ENCODE results near the gene STK38.
A peak's percentile ranks its signal among the peaks of the same experiment; 100 is the strongest.

STK38 gene

GRCh38 chr6:36555750-36556252 is 8.5 kb upstream of the STK38 start:
- H3K4me3 ChIP-seq, result no peak overlapping the region
- DNase-seq (ENCODE audit: low read depth, low spot score), result no peak
- no peak overlapping the region for H3K27ac ChIP-seq
- no peaks in the 10 kb centered on the region for H3K36me3 ChIP-seq (ENCODE audit: insufficient read depth, low read length)
- no peak overlapping the region for H3K9ac ChIP-seq (ENCODE audit: insufficient read length)
- H3K9me3 ChIP-seq (ENCODE audit: low read depth, low read length), result no peaks in the 10 kb centered on the region
- no peak for TF ChIP-seq POLR2AphosphoS5 (IDR thresholded peaks at IDR 0.05; ENCODE audit: borderline replicate concordance, low read depth, low read length)
- no peak for TF ChIP-seq FOXP2 (optimal IDR thresholded peaks at IDR 0.05; ENCODE audit: control extremely low read depth, extremely low read length, insufficient read depth)

- H3K36me3 ChIP-seq (ENCODE audit: insufficient read depth, low read length), result no peaks in the 10 kb centered on the region
- no peak overlapping the region for H3K9ac ChIP-seq (ENCODE audit: insufficient read length)
- DNase-seq (ENCODE audit: low read depth, low spot score), result no peak
- no peaks in the 10 kb centered on the region for H3K9me3 ChIP-seq (ENCODE audit: low read depth, low read length)
- TF ChIP-seq FOXP2 (optimal IDR thresholded peaks at IDR 0.05; ENCODE audit: control extremely low read depth, extremely low read length, insufficient read depth), result no peak
- TF ChIP-seq EZH2 (IDR thresholded peaks at IDR 0.05), result no peak
- no peak for TF ChIP-seq POLR2AphosphoS5 (IDR thresholded peaks at IDR 0.05; ENCODE audit: borderline replicate concordance, low read depth, low read length)
- no peak overlapping the region for H3K4me3 ChIP-seq
- no peak overlapping the region for H3K27ac ChIP-seq
Observed at GRCh38 chr6:36550473-36551000, 3.3 kb upstream of the STK38 start.

- H3K9me3 ChIP-seq (ENCODE audit: low read depth, low read length), result no peaks in the 10 kb centered on the region
- TF ChIP-seq POLR2AphosphoS5 (IDR thresholded peaks at IDR 0.05; ENCODE audit: borderline replicate concordance, low read depth, low read length), result no peak
- TF ChIP-seq EZH2 (IDR thresholded peaks at IDR 0.05), result no peak
- TF ChIP-seq FOXP2 (optimal IDR thresholded peaks at IDR 0.05; ENCODE audit: control extremely low read depth, extremely low read length, insufficient read depth), result no peak
Observed at GRCh38 chr6:36548401-36548743, 1.1 kb upstream of the STK38 start.

GRCh38 chr6:36547646-36548400 is 544 bp upstream of the STK38 start:
- Histone ChIP-seq H3K27ac (no peak overlapping the region), H3K9ac (ENCODE audit: insufficient read length) (peak overlapping the region; percentile 45), H3K4me3 (peak overlapping the region; percentile 87), H3K9me3 (ENCODE audit: low read depth, low read length) (no peaks in the 10 kb centered on the region), H3K36me3 (ENCODE audit: insufficient read depth, low read length) (no peaks in the 10 kb centered on the region; the same call in 1 of the 2 replicates)
- TF ChIP-seq EZH2 (IDR thresholded peaks at IDR 0.05) (no peak), POLR2AphosphoS5 (IDR thresholded peaks at IDR 0.05; ENCODE audit: borderline replicate concordance, low read depth, low read length) (no peak), FOXP2 (optimal IDR thresholded peaks at IDR 0.05; ENCODE audit: control extremely low read depth, extremely low read length, insufficient read depth) (no peak)
- DNase-seq (ENCODE audit: low read depth, low spot score), result no peak

More at GRCh38 chr6:36548401-36548743, 1.1 kb upstream of the STK38 start:
- Histone ChIP-seq H3K27ac (no peak overlapping the region), H3K4me3 (no peak overlapping the region), H3K36me3 (ENCODE audit: insufficient read depth, low read length) (no peaks in the 10 kb centered on the region; the same call in 1 of the 2 replicates), H3K9ac (ENCODE audit: insufficient read length) (no peak overlapping the region)
- no peak for DNase-seq (ENCODE audit: low read depth, low spot score)

DNA sequence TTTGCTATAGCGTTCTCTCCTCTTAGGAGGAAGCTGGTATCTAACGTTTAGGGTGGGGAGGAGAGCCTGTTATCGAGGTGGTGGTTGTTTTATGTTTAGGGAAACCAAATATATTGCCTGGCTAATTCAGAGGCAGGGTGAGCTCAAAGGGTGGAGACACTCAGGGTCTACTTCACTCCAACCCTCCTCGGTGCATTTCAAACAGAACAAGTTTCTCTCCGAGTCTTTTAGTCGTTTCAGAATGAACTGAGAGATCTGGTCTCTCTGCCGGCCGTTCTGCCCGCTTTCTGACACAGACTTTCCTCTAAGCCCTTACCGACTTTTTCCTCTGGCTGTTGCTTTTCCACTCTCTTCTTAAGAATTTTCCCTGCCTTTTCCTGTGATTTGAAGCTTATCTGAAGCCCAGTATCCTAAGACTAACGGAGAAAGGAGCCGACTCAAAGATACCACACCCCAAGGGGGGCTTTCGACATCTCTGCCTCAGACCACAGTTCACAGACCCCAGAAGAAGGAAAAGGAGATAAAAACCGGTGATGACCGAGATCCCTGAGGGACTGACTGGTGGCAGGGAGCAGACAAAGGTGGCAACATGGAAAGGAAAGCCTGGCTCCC is 865 bp downstream of the STK38 start:
- Histone ChIP-seq H3K27ac (peak overlapping the region; percentile 29; the same call in 1 of the 2 replicates), H3K36me3 (ENCODE audit: insufficient read depth, low read length) (peaks cover 2% of the 10 kb centered on the region), H3K4me3 (peak overlapping the region; percentile 87), H3K9me3 (ENCODE audit: low read depth, low read length) (no peaks in the 10 kb centered on the region), H3K9ac (ENCODE audit: insufficient read length) (peak overlapping the region; percentile 83)
- DNase-seq (ENCODE audit: low read depth, low spot score), result no peak
- TF ChIP-seq FOXP2 (optimal IDR thresholded peaks at IDR 0.05; ENCODE audit: control extremely low read depth, extremely low read length, insufficient read depth) (no peak), EZH2 (IDR thresholded peaks at IDR 0.05) (no peak), POLR2AphosphoS5 (IDR thresholded peaks at IDR 0.05; ENCODE audit: borderline replicate concordance, low read depth, low read length) (no peak)

- peak overlapping the region; percentile 83 for H3K9ac ChIP-seq (ENCODE audit: insufficient read length)
- no peak for DNase-seq (ENCODE audit: low read depth, low spot score)
- no peak overlapping the region for H3K27ac ChIP-seq
- TF ChIP-seq POLR2AphosphoS5 (IDR thresholded peaks at IDR 0.05; ENCODE audit: borderline replicate concordance, low read depth, low read length), result no peak
- TF ChIP-seq FOXP2 (optimal IDR thresholded peaks at IDR 0.05; ENCODE audit: control extremely low read depth, extremely low read length, insufficient read depth), result no peak
- no peak for TF ChIP-seq EZH2 (IDR thresholded peaks at IDR 0.05)
- H3K4me3 ChIP-seq, result peak overlapping the region; percentile 87
- no peaks in the 10 kb centered on the region for H3K9me3 ChIP-seq (ENCODE audit: low read depth, low read length)
- H3K36me3 ChIP-seq (ENCODE audit: insufficient read depth, low read length), result peaks cover 6% of the 10 kb centered on the region
Observed at GRCh38 chr6:36545767-36546307, 1.4 kb downstream of the STK38 start.

- Histone ChIP-seq H3K27ac (no peak overlapping the region), H3K9ac (ENCODE audit: insufficient read length) (peak overlapping the region; percentile 23), H3K36me3 (ENCODE audit: insufficient read depth, low read length) (peaks cover 18% of the 10 kb centered on the region), H3K9me3 (ENCODE audit: low read depth, low read length) (no peaks in the 10 kb centered on the region), H3K4me3 (0 out of 2 replicates have a peak overlapping the region, but pooled peaks have one; percentile 17)
- no peak for DNase-seq (ENCODE audit: low read depth, low spot score)
- TF ChIP-seq EZH2 (IDR thresholded peaks at IDR 0.05) (no peak), FOXP2 (optimal IDR thresholded peaks at IDR 0.05; ENCODE audit: control extremely low read depth, extremely low read length, insufficient read depth) (no peak), POLR2AphosphoS5 (IDR thresholded peaks at IDR 0.05; ENCODE audit: borderline replicate concordance, low read depth, low read length) (no peak)
Observed at GRCh38 chr6:36544228-36544627, 3.1 kb downstream of the STK38 start.

GRCh38 chr6:36542041-36542440 is 5.2 kb downstream of the STK38 start:
- peaks cover 32% of the 10 kb centered on the region for H3K36me3 ChIP-seq (ENCODE audit: insufficient read depth, low read length)

More at GRCh38 chr6:36542041-36542440, 5.2 kb downstream of the STK38 start:
- Histone ChIP-seq H3K9me3 (ENCODE audit: low read depth, low read length) (no peaks in the 10 kb centered on the region), H3K27ac (no peak overlapping the region), H3K9ac (ENCODE audit: insufficient read length) (no peak overlapping the region), H3K4me3 (no peak overlapping the region)
- no peak for DNase-seq (ENCODE audit: low read depth, low spot score)
- TF ChIP-seq FOXP2 (optimal IDR thresholded peaks at IDR 0.05; ENCODE audit: control extremely low read depth, extremely low read length, insufficient read depth), result no peak
- TF ChIP-seq POLR2AphosphoS5 (IDR thresholded peaks at IDR 0.05; ENCODE audit: borderline replicate concordance, low read depth, low read length), result no peak
- TF ChIP-seq EZH2 (IDR thresholded peaks at IDR 0.05), result no peak
